Trophoblast cell (in vitro differentiated cells and primary cell): ENCODE data around the gene UMPS.
A peak's percentile ranks its signal among the peaks of the same experiment; 100 is the strongest.
"Not testable (repeated sequence)": the region's sequence is repeated elsewhere in the genome, so short reads cannot be mapped to it uniquely, and the experiment has no call there.

Source experiments
- DNase-seq, 2 donors: peaks; one replicate each; pipeline ENCODE4 v3.0.0-alpha.2; 2016
- H2AFZ ChIP-seq: 2 replicates; pipeline ENCODE4 v1.6.1; 2013; ENCODE audit warnings: low read length, moderate library complexity, mild to moderate bottlenecking; ENCODE audit not compliant: insufficient read depth, poor library complexity
- H2AK5ac ChIP-seq: 2 replicates; pipeline ENCODE4 v1.6.1; 2013; ENCODE audit warnings: mild to moderate bottlenecking, low read length
- H2BK120ac ChIP-seq: 2 replicates; pipeline ENCODE4 v1.6.1; 2013; ENCODE audit warnings: low read length, mild to moderate bottlenecking, moderate library complexity; ENCODE audit not compliant: insufficient read depth, poor library complexity
- H2BK12ac ChIP-seq: 2 replicates; pipeline ENCODE4 v1.6.1; 2013; ENCODE audit warnings: mild to moderate bottlenecking, low read length, moderate library complexity
- H2BK5ac ChIP-seq: 2 replicates; pipeline ENCODE4 v1.6.1; 2013; ENCODE audit warnings: low read length, low read depth, moderate library complexity, mild to moderate bottlenecking; ENCODE audit not compliant: poor library complexity
- H3K14ac ChIP-seq: 2 replicates; pipeline ENCODE4 v1.6.1; 2013; ENCODE audit warnings: mild to moderate bottlenecking, low read length
- H3K18ac ChIP-seq: 2 replicates; pipeline ENCODE4 v1.6.1; 2013; ENCODE audit warnings: mild to moderate bottlenecking, low read length
- H3K23ac ChIP-seq: 2 replicates; pipeline ENCODE4 v1.6.1; 2013; ENCODE audit warnings: low read length
- H3K27ac ChIP-seq: 2 replicates; pipeline ENCODE4 v1.5.1; 2013; ENCODE audit warnings: low read depth, mild to moderate bottlenecking, inconsistent platforms, low read length, moderate library complexity
- H3K27me3 ChIP-seq: 2 replicates; pipeline ENCODE4 v1.6.1; 2013; ENCODE audit warnings: inconsistent platforms, mild to moderate bottlenecking, low read length, moderate library complexity; ENCODE audit not compliant: insufficient read depth
- H3K36me3 ChIP-seq, 2 experiments: 1 replicate in 1 of 2; 2 replicates in 1 of 2; pipeline ENCODE4 v1.6.1; 2013; ENCODE audit warnings: low read length in 2 of 2, mild to moderate bottlenecking in 2 of 2, moderate library complexity in 1 of 2; ENCODE audit not compliant: insufficient read depth in 2 of 2, control insufficient read depth in 1 of 2
- H3K4ac ChIP-seq: 2 replicates; pipeline ENCODE4 v1.6.1; 2013; ENCODE audit warnings: low read depth, mild to moderate bottlenecking, low read length, moderate library complexity
- H3K4me1 ChIP-seq, 2 experiments: 1 replicate in 1 of 2; 2 replicates in 1 of 2; pipeline ENCODE4 v1.6.1; 2013; ENCODE audit warnings: low read length in 2 of 2, mild to moderate bottlenecking in 2 of 2, moderate library complexity in 1 of 2; ENCODE audit not compliant: insufficient read depth in 2 of 2, control insufficient read depth in 1 of 2
- H3K4me2 ChIP-seq: 2 replicates; pipeline ENCODE4 v1.6.1; 2013; ENCODE audit warnings: inconsistent platforms, mild to moderate bottlenecking, low read length, moderate library complexity
- H3K4me3 ChIP-seq: 2 replicates; pipeline ENCODE4 v1.5.1; 2013; ENCODE audit warnings: mild to moderate bottlenecking, low read depth, low read length, inconsistent platforms
- H3K79me1 ChIP-seq: one replicate; pipeline ENCODE4 v1.6.1; 2013; ENCODE audit warnings: low read length
- H3K79me2 ChIP-seq: 2 replicates; pipeline ENCODE4 v1.6.1; 2013; ENCODE audit warnings: low read length, mild to moderate bottlenecking; ENCODE audit not compliant: control insufficient read depth, insufficient read depth, poor library complexity
- H3K9ac ChIP-seq: 2 replicates; pipeline ENCODE4 v1.6.1; 2013; ENCODE audit warnings: mild to moderate bottlenecking, low read length
- H3K9me3 ChIP-seq: 2 replicates; pipeline ENCODE4 v1.6.1; 2013; ENCODE audit warnings: low read depth, mild to moderate bottlenecking, control low read depth, inconsistent platforms, low read length; ENCODE audit not compliant: insufficient read depth
- H4K12ac ChIP-seq: 2 replicates; pipeline ENCODE4 v1.6.1; 2013; ENCODE audit warnings: low read depth, mild to moderate bottlenecking, low read length, moderate library complexity
- H4K8ac ChIP-seq: 2 replicates; pipeline ENCODE4 v1.6.1; 2013; ENCODE audit warnings: low read depth, mild to moderate bottlenecking, low read length, moderate library complexity
- H4K91ac ChIP-seq: one replicate; pipeline ENCODE4 v1.6.1; 2013; ENCODE audit warnings: low read depth, mild to moderate bottlenecking, low read length, moderate library complexity
- WGBS: extraction: QIAGEN DNeasy Blood & Tissue Kit; methylation state at CpG from one replicate; pipeline ENCODE4 v1.1.7; 2013; ENCODE audit warnings: missing lambda C conversion rate; ENCODE audit not compliant: insufficient read length, insufficient coverage; ENCODE audit errors: extremely low coverage; 5-methylcytosine and 5-hydroxymethylcytosine counted together

The UMPS gene

DNA sequence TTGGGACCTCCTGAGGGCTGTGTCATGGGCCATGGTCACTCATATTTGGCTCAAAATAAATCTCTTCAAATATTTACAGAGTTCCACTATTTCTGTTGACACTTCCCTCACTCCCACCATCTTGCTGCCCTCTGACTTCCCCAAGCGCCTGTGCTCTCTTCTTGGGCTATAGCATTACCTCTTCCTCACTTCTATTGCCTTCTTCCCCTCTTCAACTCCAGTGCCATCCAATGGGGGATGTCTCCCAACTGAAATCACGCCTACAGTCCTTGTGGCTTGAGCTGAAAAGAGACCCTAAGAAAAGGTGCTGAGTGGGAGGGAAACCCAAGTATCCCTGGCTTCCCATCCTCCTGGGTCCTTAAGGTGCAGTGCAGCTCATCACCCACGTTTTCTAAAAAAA is 21.8 kb downstream of the UMPS start:
- no peak overlapping the region for H3K4ac ChIP-seq
- H2BK12ac ChIP-seq, result no peak overlapping the region
- no peak overlapping the region for H4K8ac ChIP-seq
- H3K9ac ChIP-seq, result no peak overlapping the region
- H3K4me1 ChIP-seq, result no peaks in the 10 kb centered on the region
- no peak overlapping the region for H4K91ac ChIP-seq
- no peak overlapping the region for H2BK5ac ChIP-seq
- H3K79me2 ChIP-seq, result peaks cover 2% of the 10 kb centered on the region
- peak overlapping the region; percentile 25 for H3K14ac ChIP-seq
- H3K18ac ChIP-seq, result no peak overlapping the region
- no peaks in the 10 kb centered on the region for H3K9me3 ChIP-seq
- no CpG with 5 or more reads among the region's 3 CpGs for WGBS
- peak overlapping the region; percentile 10 for H2AK5ac ChIP-seq
- no peak overlapping the region for H3K4me2 ChIP-seq
- H2BK120ac ChIP-seq, result no peak overlapping the region
- peaks cover under 1 to 7% of the 10 kb centered on the region in 2 experiments for H3K36me3 ChIP-seq
- no peak overlapping the region for H3K4me3 ChIP-seq
- H3K27ac ChIP-seq, result no peak overlapping the region
- H3K79me1 ChIP-seq, result no peaks in the 10 kb centered on the region
- H3K27me3 ChIP-seq, result no peaks in the 10 kb centered on the region
- H3K23ac ChIP-seq, result no peak overlapping the region
- no peak overlapping the region for H2AFZ ChIP-seq
- no peak overlapping the region for H4K12ac ChIP-seq
- no peak for DNase-seq

DNA sequence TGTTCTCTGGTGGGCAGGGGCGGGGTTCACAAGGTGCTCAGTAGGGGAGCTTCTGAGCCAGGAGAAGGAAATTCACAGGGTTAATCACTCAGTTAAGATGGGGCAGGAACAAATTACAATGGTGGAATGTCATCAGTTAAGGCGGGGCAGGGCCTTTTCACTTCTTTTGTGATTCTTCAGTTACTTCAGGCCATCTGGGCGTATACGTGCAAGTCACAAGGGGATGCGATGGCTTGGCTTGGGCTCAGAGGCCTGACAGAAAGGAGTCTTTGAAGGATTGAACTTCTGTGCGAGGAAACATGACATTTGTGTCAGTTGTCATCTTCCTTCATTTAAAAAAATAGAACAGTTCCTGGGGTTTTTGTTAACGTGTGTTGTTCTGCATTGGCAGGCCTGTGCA is 27.7 kb downstream of the UMPS start:
- H3K27me3 ChIP-seq, H2BK120ac ChIP-seq, H3K36me3 ChIP-seq, H4K12ac ChIP-seq, H3K14ac ChIP-seq, H3K79me1 ChIP-seq, H2AK5ac ChIP-seq, H4K91ac ChIP-seq, H3K18ac ChIP-seq, H4K8ac ChIP-seq, H2AFZ ChIP-seq, H3K27ac ChIP-seq, H3K23ac ChIP-seq, H2BK12ac ChIP-seq, H3K4me2 ChIP-seq, H3K4me3 ChIP-seq, H3K9ac ChIP-seq, H3K79me2 ChIP-seq, DNase-seq, H3K9me3 ChIP-seq, H2BK5ac ChIP-seq, H3K4ac ChIP-seq: not testable (repeated sequence)
- peaks cover 10 to 13% of the 10 kb centered on the region in 2 experiments for H3K4me1 ChIP-seq
- WGBS, result no CpG with 5 or more reads among the region's 7 CpGs

GRCh38 chr3:124758851-124759635 is 28.8 kb downstream of the UMPS start:
- H2BK12ac ChIP-seq, result no peak overlapping the region
- H3K23ac ChIP-seq, result no peak overlapping the region
- peaks cover 18 to 22% of the 10 kb centered on the region in 2 experiments for H3K4me1 ChIP-seq
- H3K4me2 ChIP-seq, result no peak overlapping the region
- no peak overlapping the region for H3K4me3 ChIP-seq
- no peak overlapping the region for H3K18ac ChIP-seq
- no peaks in the 10 kb centered on the region for H3K27me3 ChIP-seq
- no peak overlapping the region for H2BK120ac ChIP-seq
- H3K9ac ChIP-seq, result no peak overlapping the region
- peaks cover 6% of the 10 kb centered on the region for H3K79me2 ChIP-seq
- H3K27ac ChIP-seq, result no peak overlapping the region
- H2BK5ac ChIP-seq, result no peak overlapping the region
- H2AFZ ChIP-seq, result no peak overlapping the region
- H3K79me1 ChIP-seq, result peaks cover 14% of the 10 kb centered on the region
- no peak overlapping the region for H2AK5ac ChIP-seq
- 100% methylated on average over 1 of the region's 5 CpGs for WGBS
- no peak overlapping the region for H4K8ac ChIP-seq
- no peak overlapping the region for H3K14ac ChIP-seq
- no peak overlapping the region for H3K4ac ChIP-seq
- no peak for DNase-seq
- H3K36me3 ChIP-seq, result peaks cover 7 to 8% of the 10 kb centered on the region in 2 experiments
- H4K91ac ChIP-seq, result no peak overlapping the region
- no peak overlapping the region for H4K12ac ChIP-seq
- H3K9me3 ChIP-seq, result no peaks in the 10 kb centered on the region

GRCh38 chr3:124759666-124760401 is 29.6 kb downstream of the UMPS start:
- Histone ChIP-seq H3K27me3 (no peaks in the 10 kb centered on the region), H3K36me3 (peaks cover 10 to 13% of the 10 kb centered on the region in 2 experiments), H3K27ac (no peak overlapping the region), H3K9me3 (no peaks in the 10 kb centered on the region), H2BK5ac (no peak overlapping the region), H3K14ac (peak overlapping the region; percentile 34), H3K4me1 (peaks cover 25 to 29% of the 10 kb centered on the region in 2 experiments), H2BK12ac (peak overlapping the region; percentile 41), H2AK5ac (no peak overlapping the region), H3K18ac (peak overlapping the region; percentile 6), H3K4me2 (no peak overlapping the region), H4K12ac (no peak overlapping the region), H2AFZ (no peak overlapping the region), H3K4ac (no peak overlapping the region), H3K9ac (no peak overlapping the region), H3K79me2 (peaks cover 11% of the 10 kb centered on the region), H3K4me3 (no peak overlapping the region), H3K79me1 (peaks cover 20% of the 10 kb centered on the region), H4K8ac (no peak overlapping the region), H2BK120ac (no peak overlapping the region), H3K23ac (no peak overlapping the region), H4K91ac (no peak overlapping the region)
- no CpG with 5 or more reads among the region's 14 CpGs for WGBS
- DNase-seq, result no peak
